Small intestine (tissue), 7 donors: ENCODE measurements around the gene CTNNA3. TPM values are rescaled to one million over a fixed set of nuclear protein-coding genes. Genes with fewer than 3 reads are reported as not detected.
A peak's percentile ranks its signal among the peaks of the same experiment; 100 is the strongest.

Experiments used
- DNase-seq, 2 donors: peaks; one replicate each; pipeline versions ENCODE4 v3.0.0 to v3.0.0-alpha.2; 2013
- FAIRE-seq: peaks from 2 replicates; lab custom pipeline; 2012; peaks lifted over from hg19 to GRCh38; lab: Jason Lieb, UNC
- H3K27ac ChIP-seq, 3 donors: one replicate each; pipeline ENCODE4 v1.5.1; 2013; ENCODE audit warnings: low read length in 2 of 3, mild to moderate bottlenecking in 2 of 3, control low read depth in 1 of 3, inconsistent platforms in 1 of 3, low read depth in 1 of 3, moderate library complexity in 1 of 3
- H3K27me3 ChIP-seq, 3 donors: one replicate each; pipeline ENCODE4 v1.6.1; 2013; ENCODE audit warnings: low read length in 3 of 3, inconsistent platforms in 1 of 3; ENCODE audit not compliant: control insufficient read depth in 3 of 3, insufficient read depth in 3 of 3
- H3K36me3 ChIP-seq, 3 donors: one replicate each; pipeline ENCODE4 v1.6.1; 2013; ENCODE audit warnings: low read length in 3 of 3, inconsistent platforms in 1 of 3, low read depth in 1 of 3, mild to moderate bottlenecking in 1 of 3, moderate library complexity in 1 of 3; ENCODE audit not compliant: control insufficient read depth in 3 of 3, insufficient read depth in 2 of 3
- H3K4me1 ChIP-seq, 3 donors: one replicate each; pipeline ENCODE4 v1.6.1; 2013; ENCODE audit warnings: low read length in 2 of 3, inconsistent platforms in 1 of 3, low read depth in 1 of 3, mild to moderate bottlenecking in 1 of 3, moderate library complexity in 1 of 3; ENCODE audit not compliant: control insufficient read depth in 3 of 3, insufficient read depth in 2 of 3
- H3K4me3 ChIP-seq, 3 donors: one replicate each; pipeline ENCODE4 v1.5.1; 2013; ENCODE audit warnings: low read length in 3 of 3, control low read depth in 1 of 3, inconsistent platforms in 1 of 3, low read depth in 1 of 3, mild to moderate bottlenecking in 1 of 3, moderate library complexity in 1 of 3
- H3K9me3 ChIP-seq, 2 donors: one replicate each; pipeline ENCODE4 v1.6.1; 2013; ENCODE audit warnings: low read depth in 1 of 2, low read length in 1 of 2; ENCODE audit not compliant: control insufficient read depth in 2 of 2, insufficient read depth in 1 of 2
- WGBS, 3 donors: extraction: QIAGEN DNeasy Blood & Tissue Kit; methylation state at CpG; one replicate each; pipeline ENCODE4 v1.1.7; 2013; 5-methylcytosine and 5-hydroxymethylcytosine counted together
- polyA plus RNA-seq, 4 donors: library from polyadenylated mRNA; stranded (reverse) in 3 of 4; unstranded in 1 of 4; fragments of 200-250 nt in 3 of 4; fragments of 120-200 nt in 1 of 4; gene quantifications; one replicate each; pipeline versions ENCODE4 v1.2.1 to v1.2.3, GENCODE V29; 2013
- donor health status: healthy with polysubstance abuse.
- donor health status: control.
- donor health status: control.
- donor health status: Bipolar disorder and iron deficiency.
- donor health status: healthy.

Gene CTNNA3
- polyA plus RNA-seq, 4 donors, result 0.24 to 0.38 TPM; not detected in 2

DNA sequence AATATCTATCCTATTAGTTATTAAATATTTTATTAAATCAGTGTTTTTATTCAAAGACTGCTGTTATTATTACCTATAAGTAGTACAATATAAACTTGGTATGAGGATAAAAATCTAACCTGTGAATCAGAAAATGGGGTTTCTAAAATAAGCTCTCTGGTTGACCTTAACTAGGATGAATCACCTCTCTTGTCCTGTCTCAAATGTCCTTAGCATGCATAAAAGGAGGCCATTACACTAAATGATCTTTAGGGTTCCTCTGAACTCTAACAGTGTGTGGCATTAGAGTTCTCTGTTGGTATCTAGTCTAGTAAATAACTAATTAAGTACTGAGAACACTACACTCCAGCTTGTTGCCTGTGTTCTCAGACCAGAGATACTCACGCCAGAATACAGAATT is 913.2 kb downstream of the CTNNA3 start:
- no peaks in the 10 kb centered on the region for H3K27me3 ChIP-seq
- H3K27ac ChIP-seq, result no peak overlapping the region
- no peaks in the 10 kb centered on the region for H3K36me3 ChIP-seq
- FAIRE-seq (no peak), DNase-seq (no peak)
- peaks cover 0 to 8% (median 2%) of the 10 kb centered on the region in 3 donors for H3K4me1 ChIP-seq
- H3K9me3 ChIP-seq, result no peaks in the 10 kb centered on the region
- H3K4me3 ChIP-seq, result no peak overlapping the region
- WGBS, 3 donors, result 83 to 89% (median 85%) methylated on average over 1 of the region's 1 CpG

DNA sequence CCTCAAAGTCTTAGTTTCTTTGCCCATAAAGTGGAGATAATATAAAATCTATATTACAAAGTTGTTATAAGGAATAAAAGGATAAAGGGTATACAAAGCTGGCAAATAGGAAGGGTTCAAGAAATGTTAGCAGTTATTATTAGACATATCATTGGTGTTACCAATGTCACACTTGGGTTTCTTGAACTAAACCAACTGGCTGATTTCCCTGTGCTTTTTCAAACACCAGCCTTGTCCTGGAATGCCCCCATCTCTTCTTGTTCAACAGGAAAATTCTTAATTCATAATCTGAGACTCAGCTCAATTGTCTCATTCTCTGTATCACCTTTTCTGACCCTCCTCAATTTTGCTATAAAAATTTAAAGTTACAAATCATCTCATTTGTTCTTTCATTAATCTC is 913.9 kb downstream of the CTNNA3 start:
- DNase-seq, result no peak
- Histone ChIP-seq H3K9me3 (no peaks in the 10 kb centered on the region), H3K27ac (no peak overlapping the region), H3K4me1 (peaks cover 0 to 8% (median 2%) of the 10 kb centered on the region in 3 donors), H3K36me3 (no peaks in the 10 kb centered on the region), H3K27me3 (no peaks in the 10 kb centered on the region), H3K4me3 (no peak overlapping the region)
- FAIRE-seq, result no peak

DNA sequence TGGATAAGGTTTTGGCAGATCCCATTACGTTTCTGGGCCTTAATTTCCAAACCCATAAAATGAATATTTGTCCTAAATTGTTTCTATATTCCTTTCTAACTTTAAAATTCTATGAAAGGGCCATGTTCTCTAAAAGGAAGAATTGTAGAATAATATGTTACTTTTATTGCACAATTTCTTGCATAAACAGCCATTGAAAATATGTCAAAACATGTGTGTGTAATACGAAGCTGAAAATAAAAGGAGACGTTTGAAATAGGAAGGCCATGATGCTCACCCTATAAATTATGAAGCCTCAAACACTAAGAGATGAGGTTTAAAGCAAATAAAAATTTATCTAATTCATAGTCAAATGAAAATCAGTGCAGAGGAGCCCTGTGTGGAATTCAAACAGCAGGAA is 915.2 kb downstream of the CTNNA3 start:
- peaks cover 0 to 8% (median 0%) of the 10 kb centered on the region in 3 donors for H3K4me1 ChIP-seq
- 81 to 86% (median 83%) methylated on average over 3 of the region's 3 CpGs for WGBS, 3 donors
- no peaks in the 10 kb centered on the region for H3K36me3 ChIP-seq
- no peak overlapping the region for H3K27ac ChIP-seq
- H3K4me3 ChIP-seq, result no peak overlapping the region
- H3K9me3 ChIP-seq, result no peaks in the 10 kb centered on the region
- DNase-seq (no peak), FAIRE-seq (no peak)
- no peaks in the 10 kb centered on the region for H3K27me3 ChIP-seq

DNA sequence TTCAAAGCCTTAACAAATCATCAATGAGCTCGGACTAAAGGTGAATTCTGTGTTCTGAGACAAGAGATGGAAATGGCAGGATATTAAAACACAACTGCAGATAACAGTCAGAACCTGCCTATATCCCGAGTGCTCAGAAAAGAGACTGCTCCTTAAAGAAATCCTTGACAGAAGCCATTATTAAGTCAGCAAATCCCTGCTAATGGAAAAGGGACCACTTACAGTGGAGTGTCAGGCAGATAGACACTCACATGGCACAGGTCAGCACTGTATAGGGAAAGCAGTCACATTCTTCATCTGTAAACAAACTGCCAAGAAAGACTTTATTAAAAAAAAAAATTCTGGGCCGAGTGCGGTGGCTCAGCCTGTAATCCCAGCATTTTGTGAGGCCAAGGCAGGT is 917.6 kb downstream of the CTNNA3 start:
- WGBS, 3 donors, result 48 to 71% (median 58%) methylated on average over 4 of the region's 4 CpGs
- H3K9me3 ChIP-seq, result no peaks in the 10 kb centered on the region
- H3K36me3 ChIP-seq, result no peaks in the 10 kb centered on the region
- peaks cover 0 to 8% (median 0%) of the 10 kb centered on the region in 3 donors for H3K4me1 ChIP-seq
- no peaks in the 10 kb centered on the region for H3K27me3 ChIP-seq
- no peak overlapping the region for H3K27ac ChIP-seq
- DNase-seq (peak in 1 of 2 donors; percentile 22), FAIRE-seq (no peak)
- no peak overlapping the region for H3K4me3 ChIP-seq

DNA sequence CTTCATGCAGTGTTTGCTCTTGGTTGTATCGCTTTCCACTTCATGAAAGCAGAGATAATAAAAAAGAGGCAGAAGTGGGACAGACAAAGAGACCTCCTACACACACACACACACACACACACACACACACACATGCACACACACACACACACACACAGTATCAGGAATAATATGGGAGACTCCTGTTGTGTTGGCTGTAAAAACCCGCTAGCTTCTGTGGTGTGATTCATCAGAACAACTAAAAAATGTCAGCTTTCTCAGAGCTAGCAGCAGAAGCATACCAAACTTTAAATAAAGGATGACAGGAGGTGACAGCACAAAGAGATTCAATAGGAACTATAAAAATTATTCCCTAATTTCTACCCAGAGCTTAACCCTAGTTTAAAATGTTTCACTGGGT is 918.3 kb downstream of the CTNNA3 start:
- Histone ChIP-seq H3K36me3 (no peaks in the 10 kb centered on the region), H3K9me3 (no peaks in the 10 kb centered on the region), H3K27me3 (no peaks in the 10 kb centered on the region), H3K27ac (no peak overlapping the region), H3K4me3 (no peak overlapping the region), H3K4me1 (peaks cover 0 to 8% (median 0%) of the 10 kb centered on the region in 3 donors)
- DNase-seq (no peak), FAIRE-seq (no peak)
- WGBS, 3 donors, result 78 to 85% (median 84%) methylated on average over 2 of the region's 2 CpGs

DNA sequence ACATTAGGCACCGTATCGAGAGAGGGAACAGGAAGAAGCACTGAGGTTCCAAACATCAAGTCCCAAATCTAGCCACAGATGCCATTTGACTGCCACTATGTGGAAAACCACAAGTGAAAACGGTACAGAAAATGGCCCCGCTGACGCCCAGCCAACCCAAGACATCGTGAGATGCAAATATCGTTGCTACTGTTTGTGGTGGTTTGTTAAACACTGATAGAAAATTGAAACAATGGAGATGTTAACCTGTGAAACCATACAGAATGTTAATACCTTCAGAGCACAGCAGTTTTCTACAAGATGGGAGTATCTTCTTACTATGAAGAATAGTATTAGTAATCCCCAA is 922.5 kb downstream of the CTNNA3 start:
- H3K4me3 ChIP-seq, result no peak overlapping the region
- H3K27ac ChIP-seq, result no peak overlapping the region
- 83 to 87% (median 87%) methylated on average over 7 of the region's 7 CpGs for WGBS, 3 donors
- peaks cover 0 to 4% (median 0%) of the 10 kb centered on the region in 3 donors for H3K4me1 ChIP-seq
- no peaks in the 10 kb centered on the region for H3K36me3 ChIP-seq
- no peak for FAIRE-seq
- H3K9me3 ChIP-seq, result no peaks in the 10 kb centered on the region
- DNase-seq, result no peak
- H3K27me3 ChIP-seq, result no peaks in the 10 kb centered on the region

DNA sequence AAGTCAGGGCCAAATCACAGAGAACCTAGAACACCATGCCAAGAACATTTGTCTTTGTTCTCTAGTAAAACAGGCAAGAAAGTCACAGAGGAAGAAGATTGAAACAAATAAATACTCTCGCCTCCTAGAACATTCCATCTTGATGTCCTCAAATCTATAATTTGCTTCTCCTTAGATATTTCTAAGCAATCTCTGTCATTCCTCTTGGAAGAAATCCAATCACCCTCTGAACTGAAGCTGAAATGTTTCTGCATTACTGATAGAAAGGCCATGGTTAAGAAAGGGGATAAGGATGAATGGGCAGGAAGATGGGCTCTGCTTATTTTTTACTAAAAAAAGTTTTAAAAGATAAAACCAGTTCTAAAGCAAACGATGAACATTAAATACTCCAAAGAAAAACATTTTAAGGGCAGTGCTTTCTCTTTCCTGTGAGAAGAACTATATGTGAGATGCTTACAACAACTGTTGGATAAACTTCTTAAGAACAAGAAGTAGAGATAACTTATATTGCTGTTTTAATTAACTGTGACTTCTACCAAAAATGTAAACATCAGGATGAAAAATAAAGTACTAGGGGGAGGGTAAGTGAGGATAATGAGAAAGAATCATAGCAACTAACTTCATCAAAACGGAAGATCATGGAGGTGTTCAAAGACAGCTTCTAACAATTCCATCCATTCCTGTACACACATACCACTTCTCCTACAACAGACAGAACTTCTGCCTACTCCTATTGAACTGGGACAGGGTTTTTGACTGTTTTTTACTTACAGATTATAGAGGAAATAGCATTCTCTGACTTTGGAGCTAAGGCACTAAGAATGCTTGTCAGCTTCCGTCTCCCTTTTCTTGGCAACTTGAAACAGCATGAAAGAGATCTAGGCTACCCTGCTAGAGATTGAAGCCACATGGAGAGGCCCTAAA is 923.2 kb downstream of the CTNNA3 start:
- FAIRE-seq (no peak), DNase-seq (no peak)
- Histone ChIP-seq H3K36me3 (no peaks in the 10 kb centered on the region), H3K9me3 (no peaks in the 10 kb centered on the region), H3K4me1 (no peaks in the 10 kb centered on the region), H3K27ac (no peak overlapping the region), H3K4me3 (no peak overlapping the region), H3K27me3 (no peaks in the 10 kb centered on the region)
- WGBS, 3 donors, result 72 to 88% (median 83%) methylated on average over 4 of the region's 4 CpGs

DNA sequence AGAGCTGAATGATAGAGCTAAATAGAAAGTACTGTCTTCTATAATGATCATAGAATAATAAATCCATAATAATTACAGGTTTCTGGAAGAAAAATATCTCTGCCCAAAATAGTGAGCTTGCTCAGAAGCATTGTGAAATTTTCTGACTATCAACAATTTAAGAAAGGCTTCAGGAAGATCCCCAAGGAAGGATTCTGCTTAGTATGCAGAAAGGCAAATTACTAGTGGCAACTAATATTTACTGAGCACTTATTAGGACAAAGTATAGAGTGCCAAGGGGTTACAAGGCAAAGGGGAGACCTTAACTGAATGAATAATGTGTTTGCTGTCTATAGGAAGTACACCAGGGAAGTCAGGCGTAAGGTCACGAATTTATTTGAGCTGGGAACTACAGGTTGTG is 928.3 kb downstream of the CTNNA3 start:
- DNase-seq, result no peak
- Histone ChIP-seq H3K4me3 (no peak overlapping the region), H3K9me3 (no peaks in the 10 kb centered on the region), H3K36me3 (no peaks in the 10 kb centered on the region), H3K27ac (no peak overlapping the region), H3K4me1 (no peaks in the 10 kb centered on the region), H3K27me3 (no peaks in the 10 kb centered on the region)
- WGBS, 3 donors, result 44 to 69% (median 51%) methylated on average over 2 of the region's 2 CpGs
- no peak for FAIRE-seq
